ENCODE results near the gene DLX5. TPM values are rescaled to one million over a fixed set of nuclear protein-coding genes. Genes with fewer than 3 reads are reported as not detected.

DLX5 gene
- total and polyA plus RNA-seq, 2 donors (not counting 1 experiment from before 2014, with no cell fraction given): 0.06 to 0.17 TPM

- H4K20me1 ChIP-seq (ENCODE audit: control insufficient read depth, extremely low read depth, insufficient read depth, low read length): no peaks in the 10 kb centered on the region
- no peak for DNase-seq (ENCODE audit: low read depth in 2 of 2)
- H3K27me3 ChIP-seq (ENCODE audit: control insufficient read depth, insufficient read depth, low read length): peaks cover 21% of the 10 kb centered on the region
These were observed 36.9 kb downstream of the DLX5 start for GRCh38 chr7:96987719-96988118.

GRCh38 chr7:96986901-96987300, 37.7 kb downstream of the DLX5 start:
- Histone ChIP-seq H4K20me1 (ENCODE audit: control insufficient read depth, extremely low read depth, insufficient read depth, low read length) (no peaks in the 10 kb centered on the region), H3K4me3 (replicated peaks in 1 of 4; ENCODE audit: control extremely low read depth in 1 of 4, insufficient read depth in 1 of 4, low read depth in 3 of 4, low read length in 4 of 4) (no peak overlapping the region), H3K27me3 (ENCODE audit: control insufficient read depth, insufficient read depth, low read length) (peaks cover 13% of the 10 kb centered on the region), H3K4me1 (ENCODE audit: control insufficient read depth, extremely low read depth, insufficient read depth, low read length) (no peaks in the 10 kb centered on the region), H3K4me2 (ENCODE audit: extremely low read depth, insufficient read depth, low read length) (no peak overlapping the region), H3K9me3 (ENCODE audit: control insufficient read depth, insufficient read depth, low read depth, low read length) (no peaks in the 10 kb centered on the region), H3K79me2 (ENCODE audit: control insufficient read depth, insufficient read depth, low read length) (no peaks in the 10 kb centered on the region), H3K27ac (ENCODE audit: insufficient read depth, low read length) (no peak overlapping the region), H3K36me3 (ENCODE audit: control insufficient read depth, insufficient read depth, low read length) (no peaks in the 10 kb centered on the region), H3K9ac (ENCODE audit: insufficient read depth, low read length) (no peak overlapping the region), H2AFZ (ENCODE audit: low read length) (no peak overlapping the region)
- TF ChIP-seq CTCF (conservative IDR thresholded peaks at IDR 0.05 in 1 of 2, IDR thresholded peaks at IDR 0.05 in 1 of 2; ENCODE audit: low read depth in 1 of 2, low read length in 2 of 2) (no peak), EZH2 (IDR thresholded peaks at IDR 0.05; ENCODE audit: low read length, missing control alignments) (no peak)
- DNase-seq (ENCODE audit: low read depth in 2 of 2): no peak

More at GRCh38 chr7:96987719-96988118, 36.9 kb downstream of the DLX5 start:
- Histone ChIP-seq H3K9ac (ENCODE audit: insufficient read depth, low read length) (no peak overlapping the region), H3K4me1 (ENCODE audit: control insufficient read depth, extremely low read depth, insufficient read depth, low read length) (no peaks in the 10 kb centered on the region), H3K4me3 (replicated peaks in 1 of 4; ENCODE audit: control extremely low read depth in 1 of 4, insufficient read depth in 1 of 4, low read depth in 3 of 4, low read length in 4 of 4) (no peak overlapping the region), H3K9me3 (ENCODE audit: control insufficient read depth, insufficient read depth, low read depth, low read length) (no peaks in the 10 kb centered on the region), H3K79me2 (ENCODE audit: control insufficient read depth, insufficient read depth, low read length) (no peaks in the 10 kb centered on the region), H3K36me3 (ENCODE audit: control insufficient read depth, insufficient read depth, low read length) (no peaks in the 10 kb centered on the region), H3K27ac (ENCODE audit: insufficient read depth, low read length) (no peak overlapping the region), H3K4me2 (ENCODE audit: extremely low read depth, insufficient read depth, low read length) (no peak overlapping the region), H2AFZ (ENCODE audit: low read length) (no peak overlapping the region)
- no peak for TF ChIP-seq EZH2 (IDR thresholded peaks at IDR 0.05; ENCODE audit: low read length, missing control alignments)
- no peak for TF ChIP-seq CTCF (conservative IDR thresholded peaks at IDR 0.05 in 1 of 2, IDR thresholded peaks at IDR 0.05 in 1 of 2; ENCODE audit: low read depth in 1 of 2, low read length in 2 of 2)

- Histone ChIP-seq H3K27me3 (ENCODE audit: control insufficient read depth, insufficient read depth, low read length) (peaks cover 13% of the 10 kb centered on the region), H3K4me1 (ENCODE audit: control insufficient read depth, extremely low read depth, insufficient read depth, low read length) (no peaks in the 10 kb centered on the region), H3K36me3 (ENCODE audit: control insufficient read depth, insufficient read depth, low read length) (no peaks in the 10 kb centered on the region), H2AFZ (ENCODE audit: low read length) (no peak overlapping the region), H3K4me2 (ENCODE audit: extremely low read depth, insufficient read depth, low read length) (no peak overlapping the region), H3K4me3 (replicated peaks in 1 of 4; ENCODE audit: control extremely low read depth in 1 of 4, insufficient read depth in 1 of 4, low read depth in 3 of 4, low read length in 4 of 4) (no peak overlapping the region), H3K79me2 (ENCODE audit: control insufficient read depth, insufficient read depth, low read length) (no peaks in the 10 kb centered on the region), H4K20me1 (ENCODE audit: control insufficient read depth, extremely low read depth, insufficient read depth, low read length) (no peaks in the 10 kb centered on the region), H3K27ac (ENCODE audit: insufficient read depth, low read length) (no peak overlapping the region), H3K9me3 (ENCODE audit: control insufficient read depth, insufficient read depth, low read depth, low read length) (no peaks in the 10 kb centered on the region), H3K9ac (ENCODE audit: insufficient read depth, low read length) (no peak overlapping the region)
- no peak for TF ChIP-seq CTCF (conservative IDR thresholded peaks at IDR 0.05 in 1 of 2, IDR thresholded peaks at IDR 0.05 in 1 of 2; ENCODE audit: low read depth in 1 of 2, low read length in 2 of 2)
- TF ChIP-seq EZH2 (IDR thresholded peaks at IDR 0.05; ENCODE audit: low read length, missing control alignments): no peak
- no peak for DNase-seq (ENCODE audit: low read depth in 2 of 2)
These were observed 38.6 kb downstream of the DLX5 start for GRCh38 chr7:96985992-96986391.
